Astrocyte (in vitro differentiated cells and primary cell): ENCODE results near the gene BBOX1. TPM values are rescaled to one million over a fixed set of nuclear protein-coding genes. Genes with fewer than 3 reads are reported as not detected.

ENCODE experiments used
- DNase-seq: peaks from one replicate; pipeline ENCODE4 v3.0.0-alpha.2; 2010; ENCODE audit warnings: low read depth
- FAIRE-seq: peaks from 2 replicates; lab custom pipeline; 2011; peaks lifted over from hg19 to GRCh38; lab: Jason Lieb, UNC
- H2AFZ ChIP-seq: 2 replicates; pipeline ENCODE4 v1.6.0; 2012; ENCODE audit warnings: low read depth, low read length, inconsistent platforms
- H3K27ac ChIP-seq: 2 replicates; pipeline ENCODE4 v1.5.1; 2011; ENCODE audit warnings: low read depth, low read length, inconsistent platforms
- H3K27me3 ChIP-seq: 2 replicates; pipeline ENCODE4 v1.6.0; 2011; ENCODE audit warnings: low read length, inconsistent platforms; ENCODE audit not compliant: insufficient read depth
- H3K36me3 ChIP-seq: 2 replicates; pipeline ENCODE4 v1.5.1; 2011; ENCODE audit warnings: low read length, inconsistent platforms; ENCODE audit not compliant: insufficient read depth
- H3K4me1 ChIP-seq: 2 replicates; pipeline ENCODE4 v1.5.1; 2011; ENCODE audit warnings: low read length, inconsistent platforms; ENCODE audit not compliant: insufficient read depth
- H3K4me2 ChIP-seq: 2 replicates; pipeline ENCODE4 v1.6.0; 2012; ENCODE audit warnings: low read length, inconsistent platforms
- H3K4me3 ChIP-seq: 2 replicates; pipeline ENCODE4 v1.5.1; 2011; ENCODE audit warnings: low read depth, mild to moderate bottlenecking, low read length, inconsistent platforms; ENCODE audit not compliant: insufficient read depth
- H3K79me2 ChIP-seq: 2 replicates; pipeline ENCODE4 v1.6.0; 2012; ENCODE audit warnings: mild to moderate bottlenecking, low read length, inconsistent platforms; ENCODE audit not compliant: insufficient read depth
- H3K9ac ChIP-seq: 2 replicates; pipeline ENCODE4 v1.6.0; 2012; ENCODE audit warnings: mild to moderate bottlenecking, low read length, inconsistent platforms
- H3K9me3 ChIP-seq: 2 replicates; pipeline ENCODE4 v1.5.1; 2012; ENCODE audit warnings: low read depth, mild to moderate bottlenecking, low read length, inconsistent platforms; ENCODE audit not compliant: insufficient read depth
- H4K20me1 ChIP-seq: 2 replicates; pipeline ENCODE4 v1.6.0; 2012; ENCODE audit warnings: low read length, inconsistent platforms; ENCODE audit not compliant: insufficient read depth
- H3K27ac Mint-ChIP-seq: one replicate; pipeline ENCODE4 v1.8.0; 2021; ENCODE audit warnings: mild to moderate bottlenecking, mixed read lengths; ENCODE audit not compliant: unreplicated experiment
- H3K27me3 Mint-ChIP-seq: one replicate; pipeline ENCODE4 v1.8.0; 2021; ENCODE audit warnings: low read depth, mixed read lengths; ENCODE audit not compliant: unreplicated experiment
- H3K36me3 Mint-ChIP-seq: one replicate; pipeline ENCODE4 v1.8.0; 2021; ENCODE audit warnings: low read depth, mixed read lengths; ENCODE audit not compliant: unreplicated experiment
- H3K4me1 Mint-ChIP-seq: one replicate; pipeline ENCODE4 v1.8.0; 2021; ENCODE audit warnings: low read depth, mixed read lengths; ENCODE audit not compliant: unreplicated experiment
- H3K4me3 Mint-ChIP-seq: one replicate; pipeline ENCODE4 v1.8.0; 2021; ENCODE audit warnings: mild to moderate bottlenecking, moderate library complexity, mixed read lengths; ENCODE audit not compliant: unreplicated experiment
- H3K9me3 Mint-ChIP-seq: one replicate; pipeline ENCODE4 v1.8.0; 2021; ENCODE audit warnings: mild to moderate bottlenecking, mixed read lengths; ENCODE audit not compliant: unreplicated experiment
- CTCF ChIP-seq: IDR thresholded peaks from 2 replicates; pipeline ENCODE4 v1.5.1; 2011; ENCODE audit warnings: low read depth, mild to moderate bottlenecking, inconsistent platforms, low read length, moderate library complexity; ENCODE audit not compliant: insufficient read depth
- EZH2 ChIP-seq: IDR thresholded peaks from 2 replicates; pipeline ENCODE4 v1.6.1; 2012; ENCODE audit warnings: mild to moderate bottlenecking, low read length, inconsistent platforms; ENCODE audit not compliant: insufficient read depth
- total RNA-seq: library from RNA; stranded (reverse); gene quantifications from 2 replicates; pipeline ENCODE4 v1.2.1, GENCODE V29; 2021

BBOX1 gene
- total RNA-seq, 1 donor from 2014 or later: 0.39 TPM

GRCh38 chr11:27002838-27003237 is 37.8 kb upstream of the BBOX1 start:
- Histone ChIP-seq H3K36me3 (no peaks in the 10 kb centered on the region), H3K27ac (no peak overlapping the region), H3K9ac (no peak overlapping the region), H3K4me3 (no peak overlapping the region), H3K4me1 (no peaks in the 10 kb centered on the region), H3K9me3 (no peaks in the 10 kb centered on the region), H4K20me1 (no peaks in the 10 kb centered on the region), H3K4me2 (no peak overlapping the region), H3K27me3 (no peaks in the 10 kb centered on the region), H3K79me2 (no peaks in the 10 kb centered on the region), H2AFZ (no peak overlapping the region)
- Mint-ChIP-seq H3K4me3 (no peak overlapping the region), H3K9me3 (no peaks in the 10 kb centered on the region), H3K36me3 (no peaks in the 10 kb centered on the region), H3K27ac (no peak overlapping the region), H3K27me3 (peaks cover 2% of the 10 kb centered on the region), H3K4me1 (no peaks in the 10 kb centered on the region)
- no peak for DNase-seq
- no peak for TF ChIP-seq CTCF
- no peak for TF ChIP-seq EZH2
- no peak for FAIRE-seq

- Mint-ChIP-seq H3K27me3 (peaks cover 2% of the 10 kb centered on the region), H3K4me1 (peaks cover 3% of the 10 kb centered on the region), H3K36me3 (no peaks in the 10 kb centered on the region), H3K4me3 (no peak overlapping the region), H3K27ac (no peak overlapping the region), H3K9me3 (no peaks in the 10 kb centered on the region)
- Histone ChIP-seq H4K20me1 (no peaks in the 10 kb centered on the region), H3K79me2 (no peaks in the 10 kb centered on the region), H3K9ac (no peak overlapping the region), H3K4me1 (no peaks in the 10 kb centered on the region), H2AFZ (no peak overlapping the region), H3K27me3 (no peaks in the 10 kb centered on the region), H3K4me3 (no peak overlapping the region), H3K27ac (no peak overlapping the region), H3K9me3 (no peaks in the 10 kb centered on the region), H3K36me3 (no peaks in the 10 kb centered on the region), H3K4me2 (no peak overlapping the region)
- DNase-seq (no peak), FAIRE-seq (no peak)
- no peak for TF ChIP-seq CTCF
- TF ChIP-seq EZH2: no peak
These were observed 36.5 kb upstream of the BBOX1 start for GRCh38 chr11:27004103-27004502.

- H3K36me3 Mint-ChIP-seq: no peaks in the 10 kb centered on the region
- H2AFZ ChIP-seq: no peak overlapping the region
- TF ChIP-seq EZH2: no peak
- no peak for TF ChIP-seq CTCF
- no peak overlapping the region for H3K4me3 ChIP-seq
- H3K9me3 Mint-ChIP-seq: no peaks in the 10 kb centered on the region
- no peak overlapping the region for H3K27ac ChIP-seq
- no peaks in the 10 kb centered on the region for H4K20me1 ChIP-seq
- H3K27ac Mint-ChIP-seq: no peak overlapping the region
- H3K4me1 ChIP-seq: peaks cover 15% of the 10 kb centered on the region
- no peaks in the 10 kb centered on the region for H3K27me3 ChIP-seq
- no peak overlapping the region for H3K4me2 ChIP-seq
- FAIRE-seq (no peak), DNase-seq (peak; percentile 26)
- no peak overlapping the region for H3K4me3 Mint-ChIP-seq
- peaks cover 2% of the 10 kb centered on the region for H3K27me3 Mint-ChIP-seq
- H3K4me1 Mint-ChIP-seq: peaks cover 30% of the 10 kb centered on the region
- no peaks in the 10 kb centered on the region for H3K9me3 ChIP-seq
- no peaks in the 10 kb centered on the region for H3K36me3 ChIP-seq
- H3K9ac ChIP-seq: no peak overlapping the region
- no peaks in the 10 kb centered on the region for H3K79me2 ChIP-seq
These were observed 31.6 kb upstream of the BBOX1 start for GRCh38 chr11:27008811-27009535.
